HG02610 (cell line): ENCODE measurements around the gene PKLR.
A peak's percentile ranks its signal among the peaks of the same experiment; 100 is the strongest.

Source experiments
- ATAC-seq: cut with Tn5 transposase; IDR thresholded peaks from one replicate; pipeline ENCODE4 v1.9.1; 2021; ENCODE audit warnings: mild to moderate bottlenecking, moderate library complexity; ENCODE audit not compliant: unreplicated experiment

Gene PKLR

DNA sequence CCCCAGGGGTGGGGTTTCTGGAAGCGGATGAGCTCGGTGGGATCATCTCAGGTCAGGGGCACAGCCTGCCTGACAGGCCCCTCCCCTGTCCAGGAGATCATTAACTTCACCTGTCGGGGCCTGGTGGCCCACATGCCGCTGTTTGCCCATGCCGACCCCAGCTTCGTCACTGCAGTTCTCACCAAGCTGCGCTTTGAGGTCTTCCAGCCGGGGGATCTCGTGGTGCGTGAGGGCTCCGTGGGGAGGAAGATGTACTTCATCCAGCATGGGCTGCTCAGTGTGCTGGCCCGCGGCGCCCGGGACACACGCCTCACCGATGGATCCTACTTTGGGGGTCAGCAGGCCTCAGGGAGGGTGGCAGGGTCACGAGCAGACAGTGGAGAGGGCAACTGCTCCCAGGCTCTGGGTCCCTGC is 15.6 kb downstream of the PKLR start:
- ATAC-seq: no peak

DNA sequence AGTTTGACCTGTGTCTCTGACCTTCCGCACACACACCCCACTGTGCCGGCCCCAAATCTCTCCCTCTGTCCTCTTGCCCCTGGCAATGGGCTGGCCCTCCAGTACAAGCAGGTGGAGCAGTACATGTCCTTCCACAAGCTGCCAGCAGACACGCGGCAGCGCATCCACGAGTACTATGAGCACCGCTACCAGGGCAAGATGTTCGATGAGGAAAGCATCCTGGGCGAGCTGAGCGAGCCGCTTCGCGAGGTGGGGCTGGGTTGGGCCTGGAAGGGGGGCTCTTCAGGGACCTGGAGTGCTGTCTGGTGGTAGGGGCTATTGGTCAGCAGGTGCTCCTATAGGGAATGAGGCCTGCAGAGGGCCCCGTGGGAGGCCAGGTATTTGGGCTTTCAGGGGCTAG is 16.2 kb downstream of the PKLR start:
- no peak for ATAC-seq

DNA sequence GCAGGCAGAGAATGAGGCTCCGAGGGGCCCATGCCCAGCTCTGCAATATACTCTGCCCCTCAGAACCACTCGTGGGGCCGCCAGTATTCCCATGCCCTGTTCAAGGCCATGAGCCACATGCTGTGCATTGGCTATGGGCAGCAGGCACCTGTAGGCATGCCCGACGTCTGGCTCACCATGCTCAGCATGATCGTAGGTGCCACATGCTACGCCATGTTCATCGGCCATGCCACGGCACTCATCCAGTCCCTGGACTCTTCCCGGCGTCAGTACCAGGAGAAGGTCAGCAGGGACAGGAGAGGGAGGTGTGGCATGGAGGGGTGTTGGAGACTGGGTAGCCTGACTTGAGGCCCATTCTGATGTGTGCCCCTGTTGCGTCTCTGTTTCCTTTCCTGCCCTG is 16.8 kb downstream of the PKLR start:
- ATAC-seq: no peak

DNA sequence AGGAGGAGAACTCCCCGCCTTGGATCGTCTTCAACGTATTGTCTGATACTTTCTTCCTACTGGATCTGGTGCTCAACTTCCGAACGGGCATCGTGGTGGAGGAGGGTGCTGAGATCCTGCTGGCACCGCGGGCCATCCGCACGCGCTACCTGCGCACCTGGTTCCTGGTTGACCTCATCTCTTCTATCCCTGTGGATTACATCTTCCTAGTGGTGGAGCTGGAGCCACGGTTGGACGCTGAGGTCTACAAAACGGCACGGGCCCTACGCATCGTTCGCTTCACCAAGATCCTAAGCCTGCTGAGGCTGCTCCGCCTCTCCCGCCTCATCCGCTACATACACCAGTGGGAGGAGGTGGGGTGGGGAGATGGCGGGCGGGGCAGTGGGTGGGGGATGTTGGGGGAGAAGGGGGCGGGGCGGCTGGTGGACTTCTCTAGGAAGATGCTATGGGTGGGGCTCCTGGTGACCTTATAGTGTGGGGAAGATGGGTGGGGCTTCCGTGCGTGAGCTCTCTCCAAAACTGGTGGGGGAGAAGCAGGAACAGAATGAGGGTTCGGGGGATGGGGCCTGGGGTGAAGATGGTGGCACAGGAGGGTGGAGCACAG is 18.6 kb downstream of the PKLR start:
- no peak for ATAC-seq

DNA sequence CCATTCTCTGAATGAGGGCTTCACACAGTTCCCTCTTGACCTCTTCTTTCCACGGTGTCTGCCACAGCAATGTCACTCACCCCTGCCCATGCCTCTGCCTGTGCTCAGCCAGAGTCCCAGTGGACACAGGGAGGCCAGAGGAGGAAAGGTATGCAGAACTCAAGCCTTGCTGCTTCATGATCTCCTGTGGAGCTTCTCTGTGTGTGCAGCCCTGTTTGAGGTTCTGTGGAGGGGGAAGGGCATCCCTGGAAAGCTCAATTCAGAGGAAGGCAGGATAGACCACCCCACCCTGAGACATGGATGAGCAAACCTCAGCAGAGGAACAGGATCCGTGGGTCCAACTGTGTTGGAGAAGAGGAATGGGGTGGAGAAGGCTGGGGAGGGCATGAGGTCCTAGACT is 22.0 kb downstream of the PKLR start:
- ATAC-seq: no peak

DNA sequence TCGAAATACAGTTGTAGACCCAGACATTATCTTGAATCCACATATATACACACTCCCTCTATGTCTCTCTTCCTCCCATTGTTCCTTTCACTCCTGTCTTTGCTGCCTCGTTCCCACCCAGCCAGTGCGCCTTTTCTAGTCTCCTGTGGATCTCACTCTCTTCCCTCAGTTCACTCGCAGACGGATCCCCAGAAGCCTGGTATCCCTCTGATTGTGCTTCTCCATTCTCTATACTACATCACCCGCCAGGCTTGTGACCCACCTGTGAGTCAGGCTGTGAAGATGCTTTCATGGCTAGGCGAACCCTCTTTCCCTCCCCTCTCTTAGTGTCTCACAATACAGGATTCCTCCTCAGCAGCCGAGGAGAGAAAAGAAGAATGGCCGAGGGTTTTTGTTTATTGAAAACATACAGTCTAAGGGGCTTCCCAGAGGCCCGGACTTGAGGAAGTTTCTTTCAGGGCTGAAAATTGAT is 22.5 kb downstream of the PKLR start:
- ATAC-seq: no peak

DNA sequence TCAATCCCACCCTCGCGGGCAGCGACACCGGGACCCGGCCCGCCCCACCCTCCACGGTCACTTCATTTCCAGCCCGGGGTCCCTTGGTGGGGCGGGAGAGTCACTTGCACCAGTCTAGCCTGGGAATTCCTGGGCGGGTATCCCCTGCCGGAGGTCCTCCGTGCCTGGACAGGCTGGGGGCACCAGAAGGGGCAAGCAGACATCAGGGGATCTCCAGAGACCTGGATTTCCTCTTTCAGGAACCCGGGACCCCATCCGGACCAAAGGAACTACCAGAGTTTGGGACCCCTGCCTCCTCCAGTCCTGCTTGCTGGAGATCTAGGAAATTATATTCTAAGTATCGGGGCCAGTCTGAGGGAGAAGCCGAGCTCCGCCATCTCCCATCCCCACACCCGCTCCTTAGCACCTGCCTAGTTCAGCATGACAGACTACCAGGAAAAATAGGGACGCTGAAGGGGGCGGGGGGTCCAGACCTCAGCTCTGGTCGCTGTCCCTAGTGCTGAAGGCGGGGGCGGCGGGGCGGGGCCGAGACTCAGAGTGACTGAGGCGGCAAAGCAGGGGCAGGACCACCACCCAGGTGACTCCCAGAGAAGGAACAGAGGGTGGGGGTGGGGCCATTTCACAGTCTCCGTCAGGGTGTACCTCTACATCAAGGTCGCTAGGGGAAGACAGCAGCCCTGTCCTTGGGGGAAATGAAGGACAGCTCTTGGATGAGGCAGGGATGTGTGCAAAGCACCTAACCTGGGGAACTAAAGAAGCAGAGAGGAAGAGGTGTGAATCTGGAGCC is 23.1 kb downstream of the PKLR start:
- no peak for ATAC-seq

DNA sequence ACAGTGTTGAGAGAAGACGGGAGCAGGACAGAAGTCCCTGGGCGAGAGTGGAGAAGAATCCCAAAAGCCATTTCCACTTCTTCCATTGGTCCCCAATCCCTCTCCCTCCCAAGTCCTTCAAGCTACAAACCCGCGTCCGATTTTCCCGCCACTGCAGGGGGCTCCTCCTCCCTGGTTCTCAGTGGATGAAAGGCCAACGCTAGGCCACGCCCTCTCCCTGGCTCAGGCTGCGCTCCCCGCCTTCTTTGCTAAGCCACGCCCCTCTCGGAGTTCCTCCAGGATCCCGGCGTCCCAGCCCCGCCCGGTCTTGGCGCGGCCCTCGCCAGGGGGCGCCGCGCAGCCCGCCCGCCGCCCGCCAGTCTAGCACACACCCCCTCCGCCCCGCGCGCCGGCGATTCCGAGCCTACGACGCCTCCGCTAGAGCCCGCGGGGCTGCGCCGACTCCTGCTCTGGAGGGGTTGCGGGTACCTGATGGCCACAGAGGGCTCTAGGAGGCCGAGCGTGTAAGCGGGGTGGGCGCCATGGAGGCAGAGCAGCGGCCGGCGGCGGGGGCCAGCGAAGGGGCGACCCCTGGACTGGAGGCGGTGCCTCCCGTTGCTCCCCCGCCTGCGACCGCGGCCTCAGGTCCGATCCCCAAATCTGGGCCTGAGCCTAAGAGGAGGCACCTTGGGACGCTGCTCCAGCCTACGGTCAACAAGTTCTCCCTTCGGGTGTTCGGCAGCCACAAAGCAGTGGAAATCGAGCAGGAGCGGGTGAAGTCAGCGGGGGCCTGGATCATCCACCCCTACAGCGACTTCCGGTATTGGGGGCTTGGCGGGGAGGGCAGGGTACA is 24.0 kb downstream of the PKLR start, which contains the start of gene HCN3:
Gene HCN3, plus strand, starts transcription at position 394 of the 832 bp plus-strand sequence. Its CDS starts 128 bp downstream, at position 522.
- ATAC-seq: peak; percentile 69

DNA sequence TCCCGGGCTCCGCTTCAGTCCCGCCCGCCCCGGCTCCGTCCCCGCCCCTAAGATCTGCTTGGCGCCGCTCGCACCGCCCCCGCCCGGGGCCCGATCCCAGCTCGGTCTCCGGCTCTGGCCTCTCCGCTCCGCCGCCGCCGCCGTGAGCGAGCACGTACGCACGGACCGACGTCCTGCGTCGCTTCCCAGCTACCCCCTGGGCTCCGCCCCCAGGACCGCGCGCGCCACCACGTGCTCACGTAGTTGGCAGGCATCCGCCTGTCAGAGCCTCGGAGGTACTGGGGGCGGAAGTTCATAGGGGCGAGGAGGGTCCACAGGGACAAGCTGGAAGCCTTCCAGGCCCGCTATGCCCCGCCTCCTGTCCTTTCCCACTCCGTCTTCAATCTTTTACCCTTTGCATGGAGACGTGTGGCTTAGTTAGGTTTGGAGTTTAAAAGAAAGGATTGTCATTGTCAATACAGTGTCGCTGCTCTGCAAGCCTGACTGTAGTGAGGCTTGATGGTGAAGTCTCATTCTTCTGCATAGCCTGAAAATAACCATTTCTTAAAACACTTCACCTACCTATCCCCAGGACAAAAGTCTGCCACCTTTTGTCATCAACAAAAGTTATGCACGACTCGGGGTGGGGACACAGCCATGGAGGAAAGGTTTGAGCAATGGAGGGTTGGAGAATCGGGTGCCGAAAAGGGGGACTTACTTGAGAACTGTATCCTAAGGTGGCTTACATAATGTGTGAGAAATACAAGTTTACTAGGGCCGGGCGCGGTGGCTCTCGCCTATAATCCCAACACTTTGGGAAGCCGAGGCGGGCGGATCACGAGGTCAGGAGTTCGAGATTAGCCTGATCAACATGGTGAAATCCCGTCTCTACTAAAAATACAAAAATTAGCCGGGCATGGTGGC is 27.6 kb downstream of the PKLR start, which contains the start of gene CLK2:
Gene CLK2, minus strand, starts transcription at position 162 of the 903 bp plus-strand sequence. CDS start 2,527 bp downstream, outside the sequence.
- peak; percentile 86 for ATAC-seq

DNA sequence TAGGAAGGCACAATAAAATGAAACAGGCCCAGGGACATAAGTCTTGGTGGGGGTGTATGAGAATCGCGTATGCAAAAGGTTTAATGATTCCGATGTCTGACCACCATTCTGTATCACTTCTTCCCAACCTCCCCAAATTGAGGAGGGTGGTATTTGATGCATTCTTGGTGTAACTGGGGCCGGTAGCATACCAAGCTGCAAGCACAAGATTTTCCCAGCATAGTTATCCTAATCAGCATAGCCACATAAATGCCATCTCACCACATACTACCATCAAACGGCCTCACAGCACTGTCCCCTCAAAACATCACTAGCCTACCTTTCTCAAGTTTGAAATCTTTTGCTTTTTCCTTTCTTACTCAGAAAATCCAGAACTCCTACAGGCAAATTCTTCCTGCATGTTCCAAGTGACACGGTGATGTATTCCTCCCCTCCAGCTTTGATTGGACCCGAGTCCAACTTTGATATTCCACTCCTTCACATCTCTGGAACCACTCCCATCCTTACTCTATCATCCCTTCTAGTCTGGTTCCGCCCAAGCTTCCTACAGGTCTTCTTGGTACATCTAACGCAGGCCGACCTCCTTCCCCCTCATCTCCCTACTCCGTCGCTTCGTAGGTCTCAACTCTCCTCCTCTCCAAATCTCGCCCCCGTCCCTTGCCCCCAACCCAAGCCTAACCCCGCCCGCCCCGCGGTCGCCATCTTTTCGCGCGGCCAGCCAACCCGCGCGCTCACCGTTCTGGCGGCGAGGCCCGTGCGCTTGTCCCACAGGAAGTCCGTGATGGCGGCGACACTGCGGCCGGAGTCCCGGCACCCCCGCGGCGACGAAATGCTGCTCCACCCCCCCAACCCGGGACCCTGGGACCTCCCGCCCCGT is 28.5 kb downstream of the PKLR start:
- ATAC-seq: peak; percentile 8

DNA sequence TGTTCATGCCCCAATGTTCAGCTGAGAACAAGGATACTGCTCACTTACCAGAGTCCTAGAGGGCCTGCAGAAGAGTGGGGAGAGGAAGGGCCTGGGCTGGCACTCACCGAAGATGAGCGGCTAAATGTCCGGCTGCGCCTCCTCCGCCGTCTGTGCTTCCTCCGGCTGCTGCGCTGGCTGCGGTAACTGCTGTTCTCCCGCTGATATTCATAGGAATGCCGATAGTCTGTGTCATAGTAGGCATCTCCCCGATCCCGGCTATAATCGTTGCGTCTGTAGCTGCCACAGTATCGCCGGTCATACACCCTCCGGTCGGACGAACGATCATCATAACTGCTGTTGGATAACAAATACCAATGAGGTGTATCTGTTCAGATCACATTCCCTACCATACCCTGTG is 31.9 kb downstream of the PKLR start:
- no peak for ATAC-seq

DNA sequence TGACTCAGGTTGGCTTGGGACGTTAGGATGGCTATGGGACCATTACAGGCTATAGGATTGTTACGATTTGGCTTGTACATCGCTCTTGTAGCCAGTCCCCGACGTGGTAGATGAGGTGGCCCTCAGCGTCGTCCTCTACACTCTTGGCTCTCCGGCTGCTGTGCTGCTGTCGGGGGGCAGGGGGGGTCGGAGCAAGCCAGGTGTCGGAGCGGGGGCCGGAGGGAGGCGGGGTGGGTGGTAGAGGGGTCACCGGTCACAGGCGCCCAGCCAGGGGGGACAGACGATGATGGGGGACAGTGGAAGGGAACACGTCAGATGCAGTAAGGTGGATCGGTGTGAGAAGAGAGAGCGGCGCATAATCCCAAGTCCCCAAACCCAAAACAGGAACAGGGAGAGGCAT is 32.6 kb downstream of the PKLR start:
- no peak for ATAC-seq

DNA sequence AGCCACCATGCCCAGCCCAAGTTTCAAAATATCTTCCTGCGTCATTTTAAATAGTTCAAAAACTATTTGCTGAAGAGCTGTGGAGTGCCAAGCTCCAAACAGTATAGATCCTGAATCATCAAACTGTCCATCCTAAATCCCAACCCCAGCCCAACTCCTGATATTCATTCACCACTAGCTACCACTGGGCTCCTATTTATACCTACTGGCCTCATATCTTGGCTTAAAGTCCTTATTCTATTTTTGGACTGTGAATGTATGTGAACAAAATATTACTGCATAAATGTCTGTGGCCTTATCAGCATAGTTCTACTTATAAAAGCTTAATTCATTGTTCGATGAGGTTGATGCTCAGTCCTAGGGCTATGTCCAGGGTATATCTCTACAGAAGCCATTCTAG is 33.9 kb downstream of the PKLR start:
- ATAC-seq: no peak

DNA sequence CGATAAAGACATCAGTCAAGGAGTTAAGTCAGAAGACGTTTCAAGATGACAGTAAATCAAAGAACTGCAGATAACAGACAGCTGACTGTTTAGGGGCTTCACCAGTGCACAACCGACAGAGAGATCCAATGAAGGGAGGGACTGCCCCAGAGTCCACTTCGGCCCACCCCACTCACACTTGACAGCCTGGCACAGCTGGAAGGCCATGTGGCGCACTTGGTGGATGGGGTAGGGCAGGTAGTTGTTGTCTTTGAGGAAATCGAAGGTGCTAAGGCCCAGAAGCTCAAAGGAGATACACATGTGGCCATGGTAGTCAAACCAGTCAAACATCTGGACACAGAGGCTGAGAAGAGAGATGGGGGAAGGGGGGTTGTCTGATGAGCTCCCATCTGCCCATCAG is 34.7 kb downstream of the PKLR start:
- ATAC-seq: no peak

DNA sequence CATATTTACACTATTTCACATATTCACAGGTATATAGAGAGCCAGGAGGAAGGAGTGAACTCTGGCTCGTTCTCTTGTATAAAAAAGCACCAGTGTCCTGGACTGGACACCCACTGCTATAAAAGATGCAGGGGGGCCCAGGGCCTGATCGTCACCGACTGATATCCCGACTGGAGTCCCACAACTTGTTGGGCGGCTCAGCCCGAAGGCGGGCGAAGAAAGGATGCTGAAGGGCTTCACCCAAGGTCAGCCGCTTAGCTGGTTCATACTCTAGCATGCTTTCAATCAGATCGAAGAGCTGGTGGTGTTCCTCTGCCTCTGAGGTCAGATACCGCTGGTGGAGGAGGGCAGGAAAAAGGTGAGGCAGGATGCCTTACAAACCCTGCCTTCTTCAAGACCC is 38.2 kb downstream of the PKLR start:
- ATAC-seq: no peak

DNA sequence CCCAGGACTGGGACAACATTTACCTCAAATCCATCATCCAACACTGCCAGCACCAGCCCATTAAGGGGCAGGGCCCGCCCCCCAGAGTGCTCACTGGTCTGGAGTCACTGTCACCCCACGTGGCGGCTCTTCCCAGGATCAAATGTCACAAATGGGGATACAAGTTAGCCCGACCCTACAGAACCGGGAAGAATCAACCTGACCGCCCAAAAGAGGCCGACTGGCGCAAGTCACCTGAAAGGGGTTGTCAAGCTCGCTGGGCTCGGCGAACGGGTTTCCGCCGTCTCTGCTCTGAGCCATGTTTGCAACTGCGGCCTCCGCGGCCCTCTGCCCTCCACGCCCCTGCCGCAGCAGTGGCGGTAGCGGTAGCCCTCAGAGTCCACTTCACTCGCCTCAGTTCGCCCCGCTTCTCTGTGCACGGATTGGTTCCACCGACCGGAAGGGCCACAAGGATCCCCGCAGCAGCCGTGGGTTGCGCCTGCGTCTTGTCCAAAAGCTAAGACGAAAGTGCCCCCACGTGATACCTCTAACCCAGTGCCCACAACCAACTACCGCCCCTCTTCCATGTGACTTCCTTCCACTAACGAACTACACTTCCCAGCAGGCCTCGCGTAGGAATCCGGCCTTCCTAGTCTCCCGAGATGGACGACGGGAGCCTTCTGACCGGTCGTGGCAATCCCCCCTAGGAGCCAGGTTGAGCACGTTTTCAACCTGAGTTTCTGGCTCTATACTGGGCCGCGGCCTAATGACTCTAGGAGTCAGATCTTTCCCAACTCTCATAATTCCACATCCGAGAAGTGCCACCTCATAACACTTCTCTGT is 39.2 kb downstream of the PKLR start, which contains the start of gene SCAMP3:
Gene SCAMP3, minus strand, starts transcription at position 509 of the 822 bp plus-strand sequence. Its CDS starts 209 bp downstream, at position 300.
- ATAC-seq: peak; percentile 90

DNA sequence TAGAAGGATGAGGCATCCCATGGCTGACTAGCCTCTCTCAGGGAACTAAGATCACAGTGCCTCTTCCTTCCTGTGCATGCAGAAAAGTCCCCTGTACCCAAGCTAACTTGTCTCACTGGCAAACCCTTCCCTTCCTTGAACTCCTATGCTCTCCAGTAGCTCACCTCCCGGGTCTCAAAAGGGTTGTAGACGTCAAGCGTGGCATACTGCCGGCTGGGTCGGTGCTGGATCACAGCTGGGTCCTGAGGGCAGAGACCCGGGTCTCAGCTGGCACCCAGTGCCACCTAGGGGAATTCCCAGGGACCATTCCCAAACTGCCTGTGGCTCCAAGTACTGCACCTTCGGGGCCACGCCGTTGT is 39.8 kb downstream of the PKLR start:
- ATAC-seq: peak; percentile 10

DNA sequence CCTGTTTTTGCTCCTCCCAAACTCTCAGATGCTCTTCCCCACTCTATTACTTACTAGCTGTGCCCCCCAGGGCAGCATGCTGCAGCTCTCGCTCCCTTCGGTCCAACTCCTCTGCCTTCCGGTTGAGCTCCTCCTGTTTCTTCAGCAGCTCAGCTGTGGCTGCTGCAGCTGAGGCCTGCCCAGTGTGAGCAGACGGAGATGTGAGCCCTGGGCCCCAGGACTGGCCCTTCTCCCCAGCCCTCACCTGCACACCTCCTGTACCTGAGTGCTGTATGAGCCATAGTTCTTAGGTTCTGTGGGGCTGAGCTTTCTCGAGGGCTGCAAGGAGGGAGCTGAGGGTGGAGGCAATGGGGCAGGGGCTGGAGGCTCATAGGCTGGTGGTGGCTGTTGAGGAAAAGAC is 41.0 kb downstream of the PKLR start:
- ATAC-seq: no peak
